ENCODE measurements around the gene RAD9A.

RAD9A gene
- 15.3 to 41.9 (median 26.2) reads per million in 9 experiments for total RNA-seq

DNA sequence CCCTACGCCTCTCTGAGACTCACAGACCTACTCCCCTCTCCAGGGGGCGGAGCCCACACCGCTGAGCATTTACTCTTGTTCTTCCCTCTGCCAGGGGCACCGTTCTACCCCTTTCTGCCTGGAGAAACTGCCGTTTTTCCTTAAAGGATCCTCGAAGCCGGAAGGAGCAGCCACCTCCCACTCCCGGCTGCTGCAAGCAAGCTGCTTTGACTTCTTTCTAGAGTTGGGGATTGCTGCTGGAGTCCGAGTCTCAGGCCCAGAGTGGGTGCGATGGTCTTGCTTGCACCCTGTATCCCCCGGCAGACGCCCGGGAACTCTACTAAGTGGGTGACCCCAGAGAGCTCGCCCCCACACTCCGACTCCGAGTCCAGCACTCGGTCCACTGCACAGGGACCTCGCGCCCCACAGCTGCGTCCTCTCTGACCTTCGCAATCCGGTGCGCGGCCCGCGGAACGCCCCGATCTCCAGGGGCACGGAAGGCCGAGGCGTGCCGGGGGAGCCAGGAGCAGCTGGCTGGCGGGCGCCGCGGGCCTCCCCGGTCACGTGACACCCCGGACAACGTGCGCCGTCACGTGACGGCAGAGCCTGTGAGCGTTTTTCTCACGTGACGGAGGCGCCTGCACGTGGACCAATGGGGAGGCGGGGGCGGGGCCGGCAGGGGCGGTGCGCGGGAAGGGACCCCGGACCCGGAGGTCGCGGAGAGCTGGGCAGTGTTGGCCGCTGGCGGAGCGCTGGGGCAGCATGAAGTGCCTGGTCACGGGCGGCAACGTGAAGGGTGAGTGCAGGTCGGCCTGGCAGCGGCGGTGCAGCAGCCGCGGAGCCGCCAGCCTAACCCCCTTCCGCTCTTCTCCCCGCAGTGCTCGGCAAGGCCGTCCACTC lies at the start of gene RAD9A:
Gene RAD9A (plus strand): TSS at position 683 of the 879 bp plus-strand sequence. CDS start 59 bp downstream, at position 742.
- Mint-ChIP-seq H3K4me3 (peak within 1 kb of the TSS; percentile 82 to 87), H3K36me3 (ENCODE audit: insufficient read depth) (peaks cover 32% of the 10 kb centered on the region), H3K27ac (peak within 1 kb of the TSS; percentile 86 to 90), H3K27me3 (no peaks in the 10 kb centered on the region), H3K4me1 (ENCODE audit: low read depth in 2 of 2) (peaks cover 29 to 31% of the 10 kb centered on the region in 2 donors), H3K9me3 (no peaks in the 10 kb centered on the region)
- ATAC-seq (replicated peaks) = peak; percentile 85
- peak; percentile 83 to 88 (median 86) for DNase-seq

DNA sequence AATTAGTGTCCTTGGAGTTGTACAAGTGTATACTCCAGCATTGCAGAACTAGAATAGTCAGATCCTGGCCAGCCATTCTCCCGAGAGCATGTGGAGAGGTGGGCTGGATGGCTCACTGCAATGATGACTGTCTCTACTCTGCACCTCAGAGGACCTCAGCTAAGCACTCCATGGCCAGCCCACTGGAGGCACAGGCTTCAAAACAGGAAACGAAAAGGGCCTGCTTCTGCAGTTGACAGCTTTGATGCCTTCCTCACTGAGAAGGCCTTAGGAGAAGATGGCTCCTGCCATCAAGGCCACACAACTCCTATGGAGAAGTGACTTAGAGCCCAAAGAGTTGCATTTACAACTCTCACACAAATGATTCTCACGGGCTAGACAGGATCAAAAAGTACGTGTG lies 47.5 kb upstream of the RAD9A start:
- ATAC-seq (replicated peaks) (no peak), DNase-seq (no peak)
- Mint-ChIP-seq H3K4me1 (ENCODE audit: low read depth in 2 of 2) (peaks cover 6 to 9% of the 10 kb centered on the region in 2 donors), H3K27ac (no peak overlapping the region), H3K27me3 (no peaks in the 10 kb centered on the region), H3K36me3 (ENCODE audit: insufficient read depth) (no peaks in the 10 kb centered on the region), H3K9me3 (no peaks in the 10 kb centered on the region), H3K4me3 (no peak overlapping the region)

DNA sequence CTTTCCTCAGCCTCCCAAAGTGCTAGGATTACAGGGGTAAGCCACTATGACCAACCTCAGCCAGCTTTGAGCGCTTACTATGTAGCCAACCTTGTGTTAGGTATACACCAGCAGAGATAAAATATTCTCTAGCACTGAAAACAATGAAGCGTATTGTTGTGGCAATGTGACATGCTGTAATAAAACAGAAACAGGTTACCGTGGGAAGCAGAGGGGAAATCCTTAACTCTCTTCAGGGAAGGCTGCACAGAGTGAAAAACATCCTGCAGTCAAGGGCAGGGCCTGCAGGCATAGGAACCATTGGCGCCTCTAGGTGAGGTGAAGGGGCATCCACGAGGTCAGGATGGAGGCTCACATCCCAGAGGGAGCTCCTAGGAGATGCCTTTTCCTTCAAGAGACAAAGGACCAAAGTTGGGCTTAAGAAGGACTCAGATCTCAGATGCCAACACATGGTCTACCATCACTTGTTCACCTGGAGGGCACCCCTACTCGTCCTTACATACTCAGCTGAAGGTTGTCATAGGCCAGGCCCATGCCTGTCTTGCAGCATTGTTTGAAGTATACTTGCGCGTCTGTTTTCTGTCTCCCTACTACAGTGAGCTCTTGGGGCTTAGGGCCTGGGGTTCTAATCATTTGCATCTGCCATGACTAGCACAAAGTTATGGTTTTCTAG lies 46.4 kb upstream of the RAD9A start:
- H3K4me3 Mint-ChIP-seq = no peak overlapping the region
- no peaks in the 10 kb centered on the region for H3K9me3 Mint-ChIP-seq
- H3K4me1 Mint-ChIP-seq (ENCODE audit: low read depth in 2 of 2) = peaks cover 9 to 10% of the 10 kb centered on the region in 2 donors
- no peak overlapping the region for H3K27ac Mint-ChIP-seq
- no peak for DNase-seq
- H3K27me3 Mint-ChIP-seq = no peaks in the 10 kb centered on the region
- ATAC-seq (replicated peaks) = no peak
- peaks cover 5% of the 10 kb centered on the region for H3K36me3 Mint-ChIP-seq (ENCODE audit: insufficient read depth)

DNA sequence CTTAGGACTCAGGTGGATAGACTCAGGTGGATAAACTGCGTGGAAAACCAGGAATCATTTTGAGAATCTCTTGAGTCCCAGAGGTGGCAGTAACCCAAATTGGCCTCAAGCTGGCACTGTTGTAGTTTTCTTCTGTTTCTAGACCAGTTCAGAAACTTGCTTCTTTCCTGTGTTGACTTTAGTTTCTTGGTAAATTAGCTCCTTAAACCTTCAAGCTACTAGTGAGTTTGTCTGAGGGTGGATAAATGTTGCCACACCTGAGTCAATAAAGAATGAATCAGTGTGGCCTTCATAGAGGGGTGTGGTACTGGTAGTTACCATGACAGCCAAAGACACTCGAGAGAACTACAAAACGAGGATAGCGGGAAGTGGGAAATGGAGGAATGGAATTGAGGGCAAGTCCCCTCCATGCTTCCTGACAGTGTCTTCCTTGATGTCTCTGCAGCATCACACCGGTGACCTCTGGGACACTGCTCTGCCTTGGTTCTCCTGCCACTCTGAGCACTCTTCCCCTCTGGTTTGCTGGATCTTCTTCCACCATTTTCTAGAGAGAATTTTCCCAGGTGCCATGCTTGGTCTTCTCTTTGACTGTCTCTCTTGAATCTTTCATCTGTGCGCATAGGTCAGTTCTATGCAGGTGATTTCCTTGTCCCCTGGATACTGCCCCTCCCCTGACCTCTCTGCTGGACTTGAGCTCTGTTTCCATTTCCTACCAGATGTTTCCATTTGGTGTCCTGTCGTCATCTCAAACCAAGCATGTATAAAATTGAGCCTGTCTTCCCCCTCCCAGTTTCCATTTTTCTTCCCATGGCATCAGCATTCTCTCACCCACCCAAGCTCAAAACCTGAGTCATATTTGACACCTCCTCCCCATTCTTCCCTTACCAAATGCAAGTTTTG lies 45.6 kb upstream of the RAD9A start:
- no peak overlapping the region for H3K27ac Mint-ChIP-seq
- H3K9me3 Mint-ChIP-seq = no peaks in the 10 kb centered on the region
- ATAC-seq (replicated peaks) (peak; percentile 46), DNase-seq (no peak)
- peaks cover 7% of the 10 kb centered on the region for H3K36me3 Mint-ChIP-seq (ENCODE audit: insufficient read depth)
- peaks cover 11 to 12% of the 10 kb centered on the region in 2 donors for H3K4me1 Mint-ChIP-seq (ENCODE audit: low read depth in 2 of 2)
- no peak overlapping the region for H3K4me3 Mint-ChIP-seq
- H3K27me3 Mint-ChIP-seq = no peaks in the 10 kb centered on the region

- Mint-ChIP-seq H3K27ac (no peak overlapping the region), H3K4me1 (ENCODE audit: low read depth in 2 of 2) (peaks cover 25% of the 10 kb centered on the region in 2 donors), H3K9me3 (no peaks in the 10 kb centered on the region), H3K27me3 (no peaks in the 10 kb centered on the region), H3K4me3 (no peak overlapping the region), H3K36me3 (ENCODE audit: insufficient read depth) (peaks cover 10% of the 10 kb centered on the region)
- no peak for DNase-seq
- no peak for ATAC-seq (replicated peaks)
These were observed 43.6 kb upstream of the RAD9A start for GRCh38 chr11:67347964-67348749.

GRCh38 chr11:67349036-67349435 lies 42.8 kb upstream of the RAD9A start:
- H3K27me3 Mint-ChIP-seq = no peaks in the 10 kb centered on the region
- H3K9me3 Mint-ChIP-seq = no peaks in the 10 kb centered on the region
- peaks cover 32% of the 10 kb centered on the region in 2 donors for H3K4me1 Mint-ChIP-seq (ENCODE audit: low read depth in 2 of 2)
- no peak for DNase-seq
- peak overlapping the region in 1 of 2 donors; percentile 16 for H3K27ac Mint-ChIP-seq
- no peak for ATAC-seq (replicated peaks)
- no peak overlapping the region for H3K4me3 Mint-ChIP-seq
- peaks cover 18% of the 10 kb centered on the region for H3K36me3 Mint-ChIP-seq (ENCODE audit: insufficient read depth)

DNA sequence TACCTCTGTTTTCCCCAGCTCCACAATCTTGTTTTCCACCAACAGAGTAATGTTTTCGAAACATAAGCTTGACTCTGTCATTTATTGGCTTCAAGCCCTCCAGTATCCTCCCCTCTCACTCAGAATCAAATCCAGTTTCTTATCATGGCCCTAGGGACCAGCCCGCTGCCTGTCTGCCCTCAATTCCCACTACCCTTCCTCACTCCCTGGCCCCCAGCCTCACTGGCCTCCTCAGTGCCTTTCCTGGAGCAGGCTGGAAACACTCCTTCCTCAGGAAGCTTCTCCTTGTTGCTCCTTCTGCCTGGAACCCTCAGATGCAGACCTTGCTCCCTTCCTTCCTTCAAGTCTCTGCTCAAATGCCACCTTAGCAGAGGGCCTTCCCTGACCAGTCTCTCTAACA lies 42.3 kb upstream of the RAD9A start:
- H3K4me1 Mint-ChIP-seq (ENCODE audit: low read depth in 2 of 2) = peaks cover 36 to 37% of the 10 kb centered on the region in 2 donors

GRCh38 chr11:67349928-67350465 lies 41.8 kb upstream of the RAD9A start:
- Mint-ChIP-seq H3K9me3 (no peaks in the 10 kb centered on the region), H3K4me1 (ENCODE audit: low read depth in 2 of 2) (peaks cover 36 to 42% of the 10 kb centered on the region in 2 donors), H3K27ac (peak overlapping the region in 1 of 2 donors; percentile 16), H3K27me3 (no peaks in the 10 kb centered on the region), H3K36me3 (ENCODE audit: insufficient read depth) (peaks cover 18% of the 10 kb centered on the region), H3K4me3 (no peak overlapping the region)
- DNase-seq (no peak), ATAC-seq (replicated peaks) (no peak)

More for the DNA sequence above, 42.3 kb upstream of the RAD9A start:
- H3K9me3 Mint-ChIP-seq = no peaks in the 10 kb centered on the region
- ATAC-seq (replicated peaks) = no peak
- peak overlapping the region in 1 of 2 donors; percentile 16 for H3K27ac Mint-ChIP-seq
- no peak for DNase-seq
- H3K27me3 Mint-ChIP-seq = no peaks in the 10 kb centered on the region
- peaks cover 18% of the 10 kb centered on the region for H3K36me3 Mint-ChIP-seq (ENCODE audit: insufficient read depth)
- no peak overlapping the region for H3K4me3 Mint-ChIP-seq

DNA sequence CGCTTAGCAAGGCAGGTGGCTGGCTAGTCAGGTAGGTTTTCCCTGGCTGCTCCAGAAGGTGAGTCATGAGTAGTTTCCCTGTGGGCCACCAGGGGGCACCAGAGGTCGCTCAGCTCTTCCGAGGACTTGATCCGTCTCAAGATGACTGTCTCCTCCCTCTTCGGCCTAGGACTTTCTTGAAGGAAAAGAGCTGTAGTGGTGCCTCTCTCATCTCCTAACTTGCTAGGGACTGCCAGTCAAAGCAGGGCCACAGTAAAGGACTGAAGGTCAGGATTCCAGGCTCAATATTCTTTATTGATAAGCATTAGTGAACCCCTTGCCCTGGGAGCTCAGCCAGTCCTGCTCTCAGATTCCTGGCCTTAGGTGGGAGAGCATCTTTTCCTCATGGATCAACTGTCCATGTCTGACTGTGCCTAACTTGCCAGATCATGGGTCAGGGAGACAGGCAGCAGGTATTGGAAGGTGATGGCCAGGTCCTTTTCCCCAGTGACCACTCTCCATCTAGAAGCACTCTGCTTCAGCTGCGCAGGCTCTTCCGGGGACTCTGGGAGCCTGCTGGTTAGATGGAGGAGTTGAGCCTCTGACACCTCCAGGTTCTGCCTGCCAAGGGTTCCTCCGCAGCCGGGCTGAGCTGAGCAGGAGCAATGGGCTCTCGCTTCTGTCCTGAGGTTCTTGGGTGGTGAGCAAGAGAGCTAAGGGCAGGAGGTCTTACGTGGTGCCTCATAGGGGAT lies 40.3 kb upstream of the RAD9A start:
- H3K27me3 Mint-ChIP-seq = no peaks in the 10 kb centered on the region
- H3K4me3 Mint-ChIP-seq = peak overlapping the region; percentile 63 to 96
- H3K27ac Mint-ChIP-seq = peak overlapping the region; percentile 58 to 86
- peaks cover 18% of the 10 kb centered on the region for H3K36me3 Mint-ChIP-seq (ENCODE audit: insufficient read depth)
- no peak for ATAC-seq (replicated peaks)
- peak; percentile 47 to 60 (median 51) for DNase-seq
- no peaks in the 10 kb centered on the region for H3K9me3 Mint-ChIP-seq
- H3K4me1 Mint-ChIP-seq (ENCODE audit: low read depth in 2 of 2) = peaks cover 30 to 42% of the 10 kb centered on the region in 2 donors

- Mint-ChIP-seq H3K9me3 (no peaks in the 10 kb centered on the region), H3K4me1 (ENCODE audit: low read depth in 2 of 2) (peaks cover 33 to 49% of the 10 kb centered on the region in 2 donors), H3K4me3 (peak overlapping the region; percentile 92 to 96), H3K36me3 (ENCODE audit: insufficient read depth) (peaks cover 18% of the 10 kb centered on the region), H3K27ac (peak overlapping the region; percentile 96 to 99), H3K27me3 (no peaks in the 10 kb centered on the region)
- ATAC-seq (replicated peaks) = peak; percentile 63
- DNase-seq = peak in 1 of 3 experiments; percentile 88
These were observed 39.1 kb upstream of the RAD9A start for GRCh38 chr11:67352546-67353316.

All from effector memory CD8-positive, alpha-beta T cell (primary cell).